SK-N-MC (cell line): ENCODE results near the gene WDR4.

Experiments
- EZH2 ChIP-seq: fragments of 200-600 bp; sonication (generic); IDR thresholded peaks from one replicate; pipeline ENCODE4 v1.6.1; 2017; ENCODE audit warnings: antibody characterized with exemption
- POLR2AphosphoS5 ChIP-seq: IDR thresholded peaks from 2 replicates; pipeline ENCODE4 v1.6.1; 2012; ENCODE audit warnings: mild to moderate bottlenecking, low read depth, low read length, borderline replicate concordance

GRCh38 chr21:42854246-42855010, 24.9 kb downstream of the WDR4 start:
- TF ChIP-seq EZH2 (no peak), POLR2AphosphoS5 (no peak)
